RWPE2 (cell line): ENCODE results near the gene TMEM45B.
"Not testable (repeated sequence)": the region's sequence is repeated elsewhere in the genome, so short reads cannot be mapped to it uniquely, and the experiment has no call there.

Experiments
- ATAC-seq: fragments of 200-7000 bp; cut with Tn5 transposase; 3 replicates; pipeline ENCODE4 v1.9.1; 2021; ENCODE audit warnings: low read depth
- DNase-seq: peaks from one replicate; pipeline ENCODE4 v3.0.0-alpha.2; 2020; ENCODE audit warnings: low spot score
- H3K27ac ChIP-seq: fragments of 450-650 bp; 2 replicates; pipeline ENCODE4 v1.5.1; 2017; ENCODE audit warnings: mild to moderate bottlenecking; ENCODE audit not compliant: poor library complexity, severe bottlenecking
- H3K27me3 ChIP-seq: fragments of 250-450 bp; sonication (Bioruptor Pico); 2 replicates; pipeline ENCODE4 v1.5.1; 2021; ENCODE audit warnings: mild to moderate bottlenecking, moderate library complexity; ENCODE audit not compliant: insufficient read depth, poor library complexity, severe bottlenecking
- H3K36me3 ChIP-seq: fragments of 250-450 bp; sonication (Bioruptor Pico); 2 replicates; pipeline ENCODE4 v1.5.1; 2020; ENCODE audit warnings: low read depth, mild to moderate bottlenecking, moderate library complexity
- H3K4me1 ChIP-seq: fragments of 250-450 bp; sonication (Bioruptor Pico); 2 replicates; pipeline ENCODE4 v1.5.1; 2021; ENCODE audit warnings: mild to moderate bottlenecking, moderate library complexity; ENCODE audit not compliant: insufficient read depth, poor library complexity, severe bottlenecking
- H3K4me3 ChIP-seq: fragments of 250-450 bp; sonication (Bioruptor Pico); 2 replicates; pipeline ENCODE4 v1.5.1; 2021; ENCODE audit warnings: mild to moderate bottlenecking, moderate library complexity; ENCODE audit not compliant: severe bottlenecking
- H3K9me3 ChIP-seq: fragments of 250-450 bp; sonication (Bioruptor Pico); 2 replicates; pipeline ENCODE4 v1.5.1; 2021; ENCODE audit warnings: mild to moderate bottlenecking, moderate library complexity; ENCODE audit not compliant: severe bottlenecking
- CTCF ChIP-seq: fragments of 450-650 bp; IDR thresholded peaks from one replicate; pipeline ENCODE4 v1.5.1; 2017; ENCODE audit warnings: mild to moderate bottlenecking, moderate library complexity; ENCODE audit not compliant: poor library complexity, severe bottlenecking

The TMEM45B gene

GRCh38 chr11:129785383-129786111, 30.1 kb upstream of the TMEM45B start:
- no peak for DNase-seq

GRCh38 chr11:129786112-129786416, 29.6 kb upstream of the TMEM45B start:
- not testable (repeated sequence) for H3K9me3 ChIP-seq, ATAC-seq, H3K36me3 ChIP-seq, H3K4me3 ChIP-seq, DNase-seq, H3K27ac ChIP-seq, H3K27me3 ChIP-seq
- H3K4me1 ChIP-seq, result peaks cover 16% of the 10 kb centered on the region

More at GRCh38 chr11:129785383-129786111, 30.1 kb upstream of the TMEM45B start:
- peak; percentile 81 for TF ChIP-seq CTCF
- H3K27ac ChIP-seq, result no peak overlapping the region
- H3K27me3 ChIP-seq, result no peaks in the 10 kb centered on the region
- ATAC-seq, result no peak
- H3K4me1 ChIP-seq, result peaks cover 16% of the 10 kb centered on the region
- no peaks in the 10 kb centered on the region for H3K9me3 ChIP-seq
- H3K4me3 ChIP-seq, result no peak overlapping the region
- no peaks in the 10 kb centered on the region for H3K36me3 ChIP-seq

GRCh38 chr11:129787532-129788155, 28.0 kb upstream of the TMEM45B start:
- ATAC-seq (peak; percentile 93), DNase-seq (no peak)
- Histone ChIP-seq H3K9me3 (no peaks in the 10 kb centered on the region), H3K27ac (peak overlapping the region; percentile 39), H3K4me1 (peaks cover 16% of the 10 kb centered on the region), H3K36me3 (no peaks in the 10 kb centered on the region), H3K27me3 (no peaks in the 10 kb centered on the region), H3K4me3 (no peak overlapping the region)
- no peak for TF ChIP-seq CTCF

GRCh38 chr11:129788278-129788677, 27.4 kb upstream of the TMEM45B start:
- ATAC-seq (no peak), DNase-seq (no peak)
- no peaks in the 10 kb centered on the region for H3K9me3 ChIP-seq
- no peak overlapping the region for H3K4me3 ChIP-seq
- peaks cover 16% of the 10 kb centered on the region for H3K4me1 ChIP-seq
- H3K27me3 ChIP-seq, result no peaks in the 10 kb centered on the region
- peak overlapping the region; percentile 39 for H3K27ac ChIP-seq
- no peak for TF ChIP-seq CTCF
- no peaks in the 10 kb centered on the region for H3K36me3 ChIP-seq

- Histone ChIP-seq H3K36me3 (no peaks in the 10 kb centered on the region), H3K9me3 (no peaks in the 10 kb centered on the region), H3K27me3 (no peaks in the 10 kb centered on the region), H3K4me1 (peaks cover 16% of the 10 kb centered on the region), H3K4me3 (no peak overlapping the region), H3K27ac (no peak overlapping the region)
- TF ChIP-seq CTCF, result no peak
- ATAC-seq, result no peak
- DNase-seq, result no peak
Observed at GRCh38 chr11:129790106-129790505, 25.5 kb upstream of the TMEM45B start.
